IMR-90 (cell line): ENCODE measurements around the gene SLC16A9. TPM values are rescaled to one million over a fixed set of nuclear protein-coding genes. Genes with fewer than 3 reads are reported as not detected.

ENCODE experiments used
- ATAC-seq: fragments of 200-7000 bp; cut with Tn5 transposase; 2 replicates; pipeline ENCODE4 v1.9.1; 2020; ENCODE audit warnings: low read depth, mild to moderate bottlenecking, moderate library complexity
- BruUV-seq: library from RNA; stranded (reverse); fragments of 400-500 nt; replicated peaks from 2 replicates; lab custom pipeline; 2021; lab: Mats Ljungman, UMichigan
- CTCF ChIA-PET: fragments of 300-600 bp; formaldehyde crosslinking; extraction: SDS; loops from one replicate; lab custom pipeline; 2021; ENCODE audit warnings: antibody characterized with exemption; lab: Yijun Ruan, JAX
- POLR2A ChIA-PET: fragments of 300-600 bp; sonication (Branson Sonifier 250); formaldehyde crosslinking; loops from one replicate; lab custom pipeline; 2022; ENCODE audit warnings: antibody characterized with exemption; ENCODE audit not compliant: unreplicated experiment; lab: Charles Lee
- DNase-seq: peaks from one replicate; pipeline ENCODE4 v3.0.0; 2013
- H2AFZ ChIP-seq: replicated peaks from 2 replicates; pipeline ENCODE3; 2013; ENCODE audit warnings: low read length, mild to moderate bottlenecking; ENCODE audit not compliant: poor library complexity
- H2AK5ac ChIP-seq: 2 replicates; pipeline ENCODE4 v1.6.1; 2013; ENCODE audit warnings: low read depth, low read length, inconsistent platforms
- H2AK9ac ChIP-seq: replicated peaks from 2 replicates; pipeline ENCODE3; 2013; ENCODE audit warnings: mild to moderate bottlenecking, low read depth, low read length, moderate library complexity; ENCODE audit not compliant: poor library complexity
- H2BK120ac ChIP-seq: 2 replicates; pipeline ENCODE4 v1.6.1; 2013; ENCODE audit warnings: low read depth, low read length, inconsistent platforms
- H2BK15ac ChIP-seq: 3 replicates; pipeline ENCODE4 v1.6.1; 2013; ENCODE audit warnings: low read depth, low read length, inconsistent platforms
- H2BK20ac ChIP-seq: 2 replicates; pipeline ENCODE4 v1.6.1; 2013; ENCODE audit warnings: low read depth, mild to moderate bottlenecking, inconsistent platforms, low read length, moderate library complexity
- H2BK5ac ChIP-seq: 2 replicates; pipeline ENCODE4 v1.6.1; 2013; ENCODE audit warnings: mild to moderate bottlenecking, low read depth, low read length, inconsistent platforms; ENCODE audit not compliant: poor library complexity, severe bottlenecking
- H3K14ac ChIP-seq: replicated peaks from 2 replicates; pipeline ENCODE4 v1.6.1; 2013; ENCODE audit warnings: low read depth, low read length, inconsistent platforms
- H3K18ac ChIP-seq: 2 replicates; pipeline ENCODE4 v1.6.1; 2013; ENCODE audit warnings: low read depth, low read length, control low read depth
- H3K23ac ChIP-seq: 2 replicates; pipeline ENCODE4 v1.6.1; 2013; ENCODE audit warnings: low read depth, low read length, inconsistent platforms
- H3K27ac ChIP-seq: 2 replicates; pipeline ENCODE4 v1.5.1; 2013; ENCODE audit warnings: mild to moderate bottlenecking, control low read depth, low read length; ENCODE audit not compliant: insufficient read depth
- H3K27me3 ChIP-seq: 2 replicates; pipeline ENCODE4 v1.6.1; 2013; ENCODE audit warnings: low read length; ENCODE audit not compliant: control insufficient read depth, insufficient read depth
- H3K36me3 ChIP-seq: 2 replicates; pipeline ENCODE4 v1.6.1; 2013; ENCODE audit warnings: low read length, mixed read lengths; ENCODE audit not compliant: control insufficient read depth, insufficient read depth
- H3K4ac ChIP-seq: 2 replicates; pipeline ENCODE4 v1.6.1; 2013; ENCODE audit warnings: low read depth, low read length, inconsistent platforms
- H3K4me1 ChIP-seq: 2 replicates; pipeline ENCODE4 v1.6.1; 2013; ENCODE audit warnings: low read length, mixed read lengths; ENCODE audit not compliant: control insufficient read depth, insufficient read depth
- H3K4me2 ChIP-seq: 2 replicates; pipeline ENCODE4 v1.6.1; 2013; ENCODE audit warnings: low read depth, mild to moderate bottlenecking, control low read depth, low read length, moderate library complexity
- H3K4me3 ChIP-seq: 2 replicates; pipeline ENCODE4 v1.5.1; 2013; ENCODE audit warnings: low read depth, mild to moderate bottlenecking, control low read depth, low read length, moderate library complexity; ENCODE audit not compliant: insufficient read depth
- H3K56ac ChIP-seq: 2 replicates; pipeline ENCODE4 v1.6.1; 2013; ENCODE audit warnings: low read length, inconsistent platforms; ENCODE audit not compliant: insufficient read depth; ENCODE audit errors: extremely low read depth
- H3K79me1 ChIP-seq, 2 experiments: 2 replicates each; pipeline ENCODE4 v1.6.1; 2013; ENCODE audit warnings: low read length in 2 of 2, inconsistent platforms in 1 of 2, low read depth in 1 of 2
- H3K9ac ChIP-seq: 2 replicates; pipeline ENCODE4 v1.6.1; 2013; ENCODE audit warnings: low read depth, low read length, control low read depth
- H3K9me1 ChIP-seq: 2 replicates; pipeline ENCODE4 v1.6.1; 2013; ENCODE audit warnings: low read length, inconsistent platforms; ENCODE audit not compliant: insufficient read depth
- H3K9me3 ChIP-seq: 2 replicates; pipeline ENCODE4 v1.6.1; 2013; ENCODE audit warnings: low read length; ENCODE audit not compliant: control insufficient read depth, insufficient read depth
- H4K20me1 ChIP-seq: 2 replicates; pipeline ENCODE4 v1.6.1; 2013; ENCODE audit warnings: low read length, inconsistent platforms; ENCODE audit not compliant: insufficient read depth
- H4K5ac ChIP-seq: 2 replicates; pipeline ENCODE4 v1.6.1; 2013; ENCODE audit warnings: mild to moderate bottlenecking, low read depth, low read length, control low read depth
- H4K8ac ChIP-seq, 2 experiments: 2 replicates each; pipeline ENCODE4 v1.6.1; 2013; ENCODE audit warnings: low read depth in 2 of 2, low read length in 2 of 2, control low read depth in 1 of 2, inconsistent platforms in 1 of 2
- H4K91ac ChIP-seq: 2 replicates; pipeline ENCODE4 v1.6.1; 2013; ENCODE audit warnings: low read depth, low read length, inconsistent platforms; ENCODE audit not compliant: insufficient read depth
- BHLHE40 ChIP-seq: fragments of 150-350 bp; IDR thresholded peaks from 2 replicates; pipeline ENCODE4 v1.6.1; 2016; ENCODE audit warnings: mild to moderate bottlenecking, low read depth, low read length
- RAD21 ChIP-seq: IDR thresholded peaks from 2 replicates; pipeline ENCODE4 v1.6.1; 2012; ENCODE audit warnings: low read length, improper control_type of control experiment
- WGBS, 2 experiments: methylation state at CpG; one replicate each; pipeline versions ENCODE4 v1.1.5 to v1.1.7; 2013; ENCODE audit warnings: missing lambda C conversion rate in 2 of 2; ENCODE audit not compliant: insufficient read length in 1 of 2; ENCODE audit errors: extremely low coverage in 2 of 2; 5-methylcytosine and 5-hydroxymethylcytosine counted together
- dilution Hi-C: fragments of 300-500 bp; cut with HindIII; formaldehyde crosslinking; loops from one replicate; pipeline ENCODE4 v1.14.3; 2018; ENCODE audit warnings: low sequenced_read_pairs; ENCODE audit not compliant: unreplicated experiment
- in situ Hi-C: fragments of 300-500 bp; cut with MboI; formaldehyde crosslinking; loops from 3 replicates; pipeline ENCODE4 v1.14.3; 2019; ENCODE audit warnings: low sequenced_read_pairs, inconsistent platforms, mixed read lengths
- intact Hi-C: fragments of 100-400 bp; cut with micrococcal nuclease; formaldehyde crosslinking; loops from 2 replicates; pipeline ENCODE4 v1.10.0; 2022
- polyA plus RNA-seq, 3 experiments: library from polyadenylated mRNA; depleted of rRNA; stranded (reverse); fragments of >200 nt; gene quantifications; 2 replicates each; pipeline ENCODE4 v1.2.3, GENCODE V29; 2012; ENCODE audit warnings: low replicate concordance in 1 of 3
- total RNA-seq: library from RNA; depleted of rRNA; stranded (reverse); fragments of >200 nt; gene quantifications from 2 replicates; pipeline ENCODE4 v1.2.3, GENCODE V29; 2012

Gene SLC16A9
- total and polyA plus RNA-seq, 2 of the 4 experiments (the other 2 are of a cell fraction) = 0.18 to 0.26 TPM

DNA sequence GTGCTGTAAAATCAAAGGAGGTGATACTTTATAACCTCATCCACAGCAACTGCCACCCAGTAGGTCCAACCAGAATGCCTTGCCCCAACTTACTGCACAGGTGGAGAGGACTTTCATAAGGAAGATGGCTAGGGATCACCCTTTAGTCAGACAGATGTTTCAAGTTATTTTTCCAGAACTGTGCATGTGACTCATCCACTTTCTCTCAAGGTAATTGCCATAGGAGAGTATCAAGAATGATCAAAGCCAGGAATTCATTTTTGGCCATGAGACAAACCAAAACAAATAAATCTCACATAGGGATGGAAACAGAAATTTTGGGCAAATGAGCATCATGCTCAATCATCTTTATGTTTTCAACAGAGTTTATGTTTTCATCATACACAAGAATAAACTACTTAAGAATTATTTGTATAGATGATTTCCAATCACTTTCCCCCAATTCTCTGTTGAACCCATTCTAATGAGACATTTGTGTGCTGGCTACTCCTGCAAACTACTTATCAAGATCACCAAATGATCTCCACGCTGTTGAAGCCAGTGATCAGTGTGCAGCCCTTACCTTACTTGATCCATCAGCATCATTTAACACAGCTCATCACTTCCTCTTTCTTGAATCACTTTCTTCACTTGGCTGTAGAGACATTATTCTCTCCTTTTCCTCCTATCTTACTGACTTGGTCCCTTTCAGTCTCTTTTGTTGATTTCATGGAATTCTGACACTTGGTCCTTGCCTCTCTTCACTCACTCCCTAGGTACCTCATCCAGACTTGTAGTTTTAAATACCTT lies 74.0 kb downstream of the SLC16A9 start:
- WGBS, 2 experiments = 44% methylated on average over 1 of the region's 1 CpG; no CpG with 5 or more reads in 1 of the 2 experiments
- no peaks in the 10 kb centered on the region for H3K9me1 ChIP-seq
- in situ Hi-C loops (loop anchor here (10.0 to 25.0 kb wide), 4 partner anchors 169 to 802 kb away; no protein-coding TSS in a partner anchor), intact Hi-C loops (no loop called here), dilution Hi-C loops (no loop called here)
- H3K18ac ChIP-seq = no peak overlapping the region
- H3K14ac ChIP-seq = no peak overlapping the region
- H2BK5ac ChIP-seq = no peak overlapping the region
- DNase-seq (no peak), ATAC-seq (no peak)
- H2AK9ac ChIP-seq = no peak overlapping the region
- H4K91ac ChIP-seq = no peak overlapping the region
- no peak overlapping the region for H2AK5ac ChIP-seq
- CTCF ChIA-PET = no interaction called here
- no peak overlapping the region for H2AFZ ChIP-seq
- H2BK120ac ChIP-seq = no peak overlapping the region
- no peak overlapping the region for H4K5ac ChIP-seq
- peaks cover 3% of the 10 kb centered on the region for H3K27me3 ChIP-seq
- POLR2A ChIA-PET = no interaction called here
- no peak overlapping the region for H3K23ac ChIP-seq
- H3K4me3 ChIP-seq = no peak overlapping the region
- no peaks in the 10 kb centered on the region for H4K20me1 ChIP-seq
- H3K9me3 ChIP-seq = no peaks in the 10 kb centered on the region
- H3K4ac ChIP-seq = no peak overlapping the region
- no peaks in the 10 kb centered on the region for H3K36me3 ChIP-seq
- H3K56ac ChIP-seq = no peak overlapping the region
- H4K8ac ChIP-seq = no peak overlapping the region
- TF ChIP-seq BHLHE40 = no peak
- no peak for TF ChIP-seq RAD21
- no TSS peak for BruUV-seq
- H2BK15ac ChIP-seq = no peak overlapping the region
- H2BK20ac ChIP-seq = no peak overlapping the region
- no peaks in the 10 kb centered on the region for H3K4me1 ChIP-seq
- H3K27ac ChIP-seq = no peak overlapping the region
- H3K79me1 ChIP-seq = no peaks in the 10 kb centered on the region
- H3K4me2 ChIP-seq = no peak overlapping the region
- H3K9ac ChIP-seq = no peak overlapping the region
